Gastrocnemius medialis (tissue), 4 donors: ENCODE measurements around the gene MYO3B.

Experiments used
- CTCF ChIP-seq, 5 experiments: fragments of 450-650 bp in 3 of 5; fragments of 200-600 bp in 2 of 5; sonication (generic) in 2 of 5; IDR thresholded peaks in 4 of 5; conservative IDR thresholded peaks in 1 of 5; 1 replicate in 4 of 5; 2 replicates in 1 of 5; pipeline ENCODE4 v1.5.1; 2016 to 2019; ENCODE audit warnings: antibody characterized with exemption in 5 of 5, mild to moderate bottlenecking in 3 of 5, moderate library complexity in 3 of 5
- POLR2A ChIP-seq, 2 donors: fragments of 450-650 bp; IDR thresholded peaks; one replicate each; pipeline ENCODE4 v1.6.1; 2017; ENCODE audit warnings: antibody characterized with exemption in 2 of 2, mild to moderate bottlenecking in 2 of 2, moderate library complexity in 2 of 2

- TF ChIP-seq POLR2A (IDR thresholded peaks at IDR 0.05), result no peak
- TF ChIP-seq CTCF (IDR thresholded peaks at IDR 0.05 in 4 of 5, conservative IDR thresholded peaks at IDR 0.05 in 1 of 5), result no peak
Observed at GRCh38 chr2:170694316-170694715, 516.4 kb downstream of the MYO3B start.
